HepG2 (cell line): Measurements from ENCODE around the gene DDX18. TPM values are rescaled to one million over a fixed set of nuclear protein-coding genes. Genes with fewer than 3 reads are reported as not detected.

Experiments
- AKNA ChIP-seq: sonication (generic); formaldehyde crosslinking; IDR thresholded peaks from 2 replicates; pipeline ENCODE4 v1.4.0; 2020; ENCODE audit warnings: missing genetic modification reagents, borderline replicate concordance
- BRCA1 ChIP-seq: sonication (generic); formaldehyde crosslinking; IDR thresholded peaks from 2 replicates; pipeline ENCODE4 v1.4.0; 2020; ENCODE audit warnings: missing genetic modification reagents
- CREBL2 ChIP-seq: sonication (generic); formaldehyde crosslinking; IDR thresholded peaks from 2 replicates; pipeline ENCODE4 v1.8.1; 2023; ENCODE audit warnings: missing genetic modification reagents, mild to moderate bottlenecking, borderline replicate concordance
- HOMEZ ChIP-seq: IDR thresholded peaks from 2 replicates; pipeline ENCODE4 v1.6.1; 2016; ENCODE audit warnings: low read depth
- HOXD1 ChIP-seq: sonication (generic); formaldehyde crosslinking; IDR thresholded peaks from 2 replicates; pipeline ENCODE4 v1.5.0; 2020; ENCODE audit warnings: missing genetic modification reagents
- MIER2 ChIP-seq: IDR thresholded peaks from 2 replicates; pipeline ENCODE4 v1.6.1; 2016; ENCODE audit warnings: missing biosample characterization, missing genetic modification reagents
- NFAT5 ChIP-seq: sonication (generic); formaldehyde crosslinking; IDR thresholded peaks from 2 replicates; pipeline ENCODE4 v1.4.0; 2020; ENCODE audit warnings: missing genetic modification reagents
- SAFB2 ChIP-seq: sonication (generic); formaldehyde crosslinking; IDR thresholded peaks from 2 replicates; pipeline ENCODE4 v1.5.1; 2020; ENCODE audit warnings: missing genetic modification reagents, low read depth, mild to moderate bottlenecking, borderline replicate concordance
- ZNF557 ChIP-seq: sonication (generic); formaldehyde crosslinking; IDR thresholded peaks from 2 replicates; pipeline ENCODE4 v1.4.0; 2020; ENCODE audit warnings: missing genetic modification reagents
- ZNF605 ChIP-seq: sonication (generic); formaldehyde crosslinking; IDR thresholded peaks from 2 replicates; pipeline ENCODE4 v1.8.0; 2022; ENCODE audit warnings: mild to moderate bottlenecking, missing genetic modification reagents
- ZNF629 ChIP-seq: sonication (generic); formaldehyde crosslinking; conservative IDR thresholded peaks from 2 replicates; pipeline ENCODE4 v1.5.0; 2020; ENCODE audit warnings: missing genetic modification reagents
- ZNF713 ChIP-seq: sonication (generic); formaldehyde crosslinking; IDR thresholded peaks from 2 replicates; pipeline ENCODE4 v1.4.0; 2020; ENCODE audit warnings: mild to moderate bottlenecking, missing genetic modification reagents
- ZUFSP ChIP-seq: sonication (generic); formaldehyde crosslinking; IDR thresholded peaks from 2 replicates; pipeline ENCODE4 v1.9.0; 2021; ENCODE audit warnings: missing genetic modification reagents, mild to moderate bottlenecking, borderline replicate concordance
- ZZZ3 ChIP-seq: sonication (generic); formaldehyde crosslinking; IDR thresholded peaks from 2 replicates; pipeline ENCODE4 v1.4.0; 2020; ENCODE audit warnings: missing genetic modification reagents, mild to moderate bottlenecking, borderline replicate concordance
- polyA plus RNA-seq, 8 experiments: library from polyadenylated mRNA; depleted of rRNA in 3 of 8; stranded (reverse) in 7 of 8; unstranded in 1 of 8; fragments of >200 nt; fragmentation: Illumina TruSeq in 4 of 8; extraction: Trizol in 4 of 8; gene quantifications; 2 replicates each; pipeline versions ENCODE4 v1.2.1 to v1.2.3, GENCODE V29; 2011 to 2016; ENCODE audit warnings: low read depth in 4 of 8, missing spikeins in 1 of 8, mixed read lengths in 1 of 8; ENCODE audit not compliant: insufficient read depth in 1 of 8
- total RNA-seq, 5 experiments: library from RNA; depleted of rRNA; stranded (reverse); fragments of >200 nt; fragmentation: Illumina TruSeq; extraction: Trizol; gene quantifications; 2 replicates each; pipeline ENCODE4 v1.2.3, GENCODE V29; 2016; ENCODE audit warnings: low read depth in 1 of 5

The DDX18 gene
- total and polyA plus RNA-seq, 2 of the 13 experiments (the other 11 are each of a cell fraction or from before 2014, with no cell fraction given): 64.0 to 134 TPM

GRCh38 chr2:117814417-117815264, at the start of gene DDX18 (continued):
- no peak for TF ChIP-seq AKNA (CRISPR knock-in tag)
- TF ChIP-seq ZUFSP: no peak
- TF ChIP-seq ZNF629: no peak
- peak; percentile 95 for TF ChIP-seq BRCA1
- 0 out of 2 replicates have a peak, but pooled peaks have one; percentile 86 for TF ChIP-seq ZNF557 (CRISPR knock-in tag)
- TF ChIP-seq NFAT5 (CRISPR knock-in tag): peak; percentile 16; the same call in 1 of the 2 replicates
- peak; percentile 97 for TF ChIP-seq ZNF605
- TF ChIP-seq MIER2 (CRISPR knock-in tag): peak; percentile 85
- no peak; the same call in none of the 2 replicates for TF ChIP-seq HOXD1 (CRISPR knock-in tag)
- peak; percentile 83; the same call in 1 of the 2 replicates for TF ChIP-seq SAFB2 (CRISPR knock-in tag)
- 0 out of 2 replicates have a peak, but pooled peaks have one; percentile 82 for TF ChIP-seq ZNF713
- TF ChIP-seq CREBL2 (CRISPR knock-in tag): peak; percentile 90; the same call in 1 of the 2 replicates
- TF ChIP-seq HOMEZ (CRISPR knock-in tag): peak; percentile 94
- TF ChIP-seq ZZZ3 (CRISPR knock-in tag): peak; percentile 99; the same call in 1 of the 2 replicates
